Left cardiac atrium (tissue), 4 donors: ENCODE results near the gene PP2D1. TPM values are rescaled to one million over a fixed set of nuclear protein-coding genes. Genes with fewer than 3 reads are reported as not detected.
"Not testable (repeated sequence)": the region's sequence is repeated elsewhere in the genome, so short reads cannot be mapped to it uniquely, and the experiment has no call there.

Experiments
- ATAC-seq, 2 donors: fragments of 200-7000 bp; cut with Tn5 transposase; one replicate each; pipeline ENCODE4 v1.9.1; 2020; ENCODE audit warnings: mild to moderate bottlenecking in 2 of 2, moderate library complexity in 2 of 2
- DNase-seq: peaks from one replicate; pipeline ENCODE4 v3.0.0-alpha.2; 2020
- intact Hi-C, 2 donors: fragments of 100-400 bp; cut with DNase I; formaldehyde crosslinking; loops; one replicate each; pipeline versions ENCODE4 v1.14.1 to v1.15.1; 2022 to 2023
- long read RNA-seq: library from polyadenylated mRNA; unstranded; transcript quantifications from one replicate; pipeline ENCODE4 v2.0.0, GENCODE V29; 2021
- total RNA-seq, 2 donors: library from RNA; stranded (reverse); fragmentation: NEBNext Ultra II Directional; extraction: Animal tissue kit (Norgen Biotek cat#: 25700); gene quantifications; one replicate each; pipeline ENCODE4 v1.2.1, GENCODE V29; 2021
- donor health status: DM: no; HTN: yes; CAD: no.
- donor health status: DM: no; HTN: yes; CAD: no; lungs with severe emphysema.
- donor health status: DM: yes; HTN: yes; CAD: no.
- donor health status: Dilated cardiomyopathy.

PP2D1 gene
- not detected for total RNA-seq
- long read RNA-seq = 0 reads

DNA sequence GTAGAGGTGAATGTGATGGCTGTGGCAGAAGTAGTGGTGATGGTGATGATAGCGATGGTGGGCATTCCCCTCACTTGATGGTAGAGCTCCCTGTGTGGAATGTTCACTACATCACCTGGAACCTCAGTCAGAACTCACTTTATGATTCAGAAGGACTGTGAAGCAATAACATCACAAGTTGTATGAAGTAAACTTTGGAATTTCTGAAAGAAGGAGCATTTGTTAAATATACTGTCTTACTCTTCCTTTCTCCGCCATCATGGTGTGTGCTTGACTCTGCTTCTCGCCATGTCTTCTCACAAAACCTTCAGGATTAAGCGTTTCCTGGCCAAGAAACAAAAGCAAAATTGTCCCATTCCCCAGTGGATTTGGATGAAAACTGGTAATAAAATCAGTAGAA lies at the start of gene PP2D1:
Gene PP2D1, minus strand, starts transcription at position 101 of the 400 bp plus-strand sequence. CDS start 192 bp downstream, outside the sequence.
- no peak for DNase-seq
- intact Hi-C loops = no loop called here
- no peak for ATAC-seq

GRCh38 chr3:20060974-20061685 lies 49.1 kb upstream of the PP2D1 start:
- no peak for DNase-seq
- intact Hi-C loops = no loop called here
- ATAC-seq = peak; percentile 31 to 44

DNA sequence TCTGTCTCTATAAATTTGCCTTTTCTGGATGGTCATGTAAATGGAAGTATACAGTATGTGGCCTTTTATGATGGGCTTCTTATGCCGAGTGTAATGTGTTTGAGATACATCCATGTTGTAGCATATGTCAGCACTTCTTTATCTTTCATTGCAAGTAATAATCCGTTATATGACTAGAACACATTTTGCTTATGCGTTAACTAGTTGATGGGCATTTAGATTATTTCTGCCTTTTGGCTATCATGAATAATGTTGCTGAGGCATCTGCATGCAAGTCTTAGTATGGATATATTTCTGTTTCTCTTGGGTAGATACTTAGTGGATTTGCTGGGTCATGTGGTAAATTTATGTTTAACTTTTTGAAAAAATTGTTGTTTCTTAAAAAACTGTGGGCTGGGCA lies 47.9 kb upstream of the PP2D1 start:
- ATAC-seq (no peak), DNase-seq (no peak)
- intact Hi-C loops = no loop called here

- DNase-seq (no peak), ATAC-seq (peak; percentile 32 to 43)
- intact Hi-C loops = no loop called here
These were observed 45.6 kb upstream of the PP2D1 start for GRCh38 chr3:20057612-20058180.

DNA sequence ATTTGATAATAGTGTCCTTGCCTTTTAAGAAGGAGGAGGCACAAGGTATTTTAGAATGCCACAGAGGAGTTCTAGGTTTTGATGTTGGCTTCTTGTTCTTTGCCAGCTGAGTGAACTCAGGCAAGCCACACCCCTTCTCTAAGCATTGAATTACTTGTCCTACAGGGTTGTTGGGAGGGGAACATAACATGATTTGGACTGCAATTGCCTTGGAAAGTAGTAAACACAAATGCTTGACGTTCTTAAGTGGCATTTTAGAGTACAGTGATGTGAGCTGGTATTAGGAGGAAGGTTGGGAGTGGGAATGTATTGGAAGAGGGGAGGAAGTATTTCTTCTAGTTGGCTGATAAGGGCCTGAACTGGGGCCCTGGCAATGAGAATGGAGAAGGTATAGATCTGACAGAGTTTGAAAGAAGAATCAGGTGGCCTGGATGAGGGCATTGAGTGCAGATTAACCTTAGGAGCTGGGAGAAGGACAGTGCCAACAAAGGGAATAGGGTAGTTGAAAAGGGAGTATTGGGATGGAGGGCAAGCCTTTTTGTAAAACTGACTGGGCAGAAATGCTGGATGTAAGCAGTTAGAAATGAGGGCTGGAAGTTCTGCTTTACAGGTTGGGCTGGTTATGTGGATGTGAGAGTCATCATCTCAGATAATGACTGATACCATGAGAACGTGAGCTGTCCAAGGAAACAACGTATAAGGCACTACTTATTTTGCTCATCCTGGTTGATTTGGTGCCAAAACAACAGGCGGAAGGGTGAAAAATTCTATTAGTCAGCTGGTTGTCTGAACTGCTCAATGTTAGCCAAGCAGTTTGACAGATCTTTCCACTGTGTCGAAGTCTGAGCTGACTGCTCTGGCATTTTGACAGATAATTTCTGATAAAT lies 44.9 kb upstream of the PP2D1 start:
- ATAC-seq = peak; percentile 62 to 78
- intact Hi-C loops = no loop called here
- DNase-seq = no peak

- intact Hi-C loops = no loop called here
- DNase-seq (no peak), ATAC-seq (no peak)
These were observed 43.8 kb upstream of the PP2D1 start for GRCh38 chr3:20055842-20056241.

DNA sequence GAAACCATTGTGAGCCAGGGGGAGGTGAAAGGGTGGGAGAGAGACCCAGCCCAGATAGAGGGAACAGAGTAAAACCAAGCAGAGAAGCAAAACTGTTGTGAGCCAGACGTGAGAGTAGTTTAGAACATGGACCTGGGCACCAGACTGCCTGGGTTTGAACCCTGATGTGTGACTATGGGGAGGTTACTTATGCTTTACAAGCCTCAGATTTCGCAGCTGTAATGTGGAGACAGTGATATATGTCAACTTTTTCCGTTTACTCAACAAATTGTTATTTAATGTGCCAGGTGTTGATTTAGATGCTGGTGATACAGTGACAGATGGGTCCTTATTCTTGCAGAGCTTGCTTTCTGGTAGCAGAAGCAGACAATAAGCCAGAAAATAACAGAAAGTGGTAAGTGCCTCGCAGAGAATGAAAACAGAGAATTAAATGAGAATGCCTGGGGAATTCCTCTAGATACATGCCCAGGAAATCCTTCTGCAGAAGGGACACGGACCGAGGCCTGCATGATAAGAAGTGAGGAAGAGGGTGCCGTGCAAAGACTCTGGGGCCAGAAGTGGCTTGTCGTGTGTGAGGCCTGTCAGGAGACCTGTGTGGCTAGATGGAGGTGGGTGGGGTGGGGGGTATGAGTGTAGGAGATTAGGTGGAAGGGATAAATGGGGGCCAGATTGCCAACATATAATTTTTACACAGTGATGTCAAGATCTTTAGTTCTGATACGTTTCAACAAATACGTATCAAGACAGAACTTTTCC lies 43.1 kb upstream of the PP2D1 start:
- peak in 1 of 2 donors; percentile 3 for ATAC-seq
- intact Hi-C loops = no loop called here
- DNase-seq = no peak

DNA sequence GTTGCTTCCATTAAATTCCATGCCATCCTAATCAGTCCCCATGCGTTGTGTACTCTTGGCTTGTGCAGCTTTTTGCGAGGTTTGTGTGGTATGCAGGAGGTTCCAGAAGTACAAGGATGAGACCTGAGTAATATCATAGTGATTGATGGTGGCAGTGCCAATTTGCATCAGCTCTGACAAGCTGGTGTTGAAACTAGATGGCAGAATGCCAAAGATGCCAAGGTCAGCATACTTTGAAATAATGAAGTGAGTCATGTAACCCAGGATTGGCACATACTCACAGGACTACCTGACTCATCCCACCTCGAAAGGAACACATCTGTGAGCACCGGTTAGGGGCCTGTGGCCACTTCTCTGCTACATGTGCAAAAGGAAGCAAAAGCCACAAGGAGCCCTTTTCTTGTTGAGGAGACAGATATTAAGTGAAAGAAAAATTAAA lies 42.5 kb upstream of the PP2D1 start:
- intact Hi-C loops = no loop called here
- ATAC-seq (peak; percentile 75 to 87), DNase-seq (peak; percentile 43)

DNA sequence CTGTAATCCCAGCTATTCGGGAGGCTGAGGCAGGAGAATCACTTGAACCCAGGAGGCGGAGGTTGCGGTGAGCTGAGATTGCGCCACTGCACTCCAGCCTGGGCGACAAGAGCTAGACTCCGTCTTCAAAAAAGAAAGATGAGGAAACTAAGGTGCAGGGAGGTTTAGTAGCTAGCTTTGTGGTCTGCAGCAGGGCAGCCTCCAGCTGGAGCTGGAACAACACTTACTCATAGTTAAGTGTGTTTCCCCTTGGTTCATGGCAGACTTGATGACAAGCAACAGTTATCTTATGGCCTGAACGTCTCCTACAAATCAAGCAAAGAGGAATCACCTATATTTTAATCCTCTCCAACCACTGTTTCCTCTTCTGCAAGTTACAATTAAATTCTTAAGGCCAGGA lies 40.8 kb upstream of the PP2D1 start:
- intact Hi-C loops = no loop called here
- ATAC-seq (no peak), DNase-seq (no peak)

- no peak for ATAC-seq
- intact Hi-C loops = no loop called here
These were observed 39.2 kb upstream of the PP2D1 start for GRCh38 chr3:20051123-20051806.

GRCh38 chr3:20047976-20048883 lies 36.2 kb upstream of the PP2D1 start:
- no peak for ATAC-seq
- intact Hi-C loops = no loop called here
- DNase-seq = no peak

More at GRCh38 chr3:20051123-20051806, 39.2 kb upstream of the PP2D1 start:
- no peak for DNase-seq

- ATAC-seq (no peak), DNase-seq (no peak)
- intact Hi-C loops = no loop called here
These were observed 35.3 kb upstream of the PP2D1 start for GRCh38 chr3:20047341-20047779.

GRCh38 chr3:20046556-20046955 lies 34.5 kb upstream of the PP2D1 start:
- intact Hi-C loops = no loop called here
- ATAC-seq (no peak), DNase-seq (no peak)

DNA sequence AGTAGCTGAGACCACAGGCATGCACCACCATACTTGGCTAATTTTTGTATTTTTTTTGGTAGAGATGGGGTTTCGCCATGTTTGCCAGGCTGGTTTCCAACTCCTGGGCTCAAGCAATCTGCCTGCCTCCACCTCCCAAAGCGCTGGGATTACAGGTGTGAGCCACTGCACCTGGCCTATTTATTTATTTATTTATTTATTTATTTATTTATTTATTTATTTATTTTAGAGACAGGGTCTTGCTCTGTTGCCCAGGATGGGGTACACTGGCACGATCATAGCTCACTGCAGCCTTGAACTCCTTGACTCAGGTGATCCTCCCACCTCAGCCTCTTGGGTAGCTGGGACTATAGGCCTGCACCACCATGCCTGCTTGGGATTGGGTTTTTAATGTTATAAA lies 33.1 kb upstream of the PP2D1 start:
- DNase-seq, ATAC-seq, intact Hi-C loops: not testable (repeated sequence)

GRCh38 chr3:20043825-20044224 lies 31.8 kb upstream of the PP2D1 start:
- no peak for ATAC-seq
- intact Hi-C loops = loop anchor here in 1 of 2 donors (5.0 kb wide), 1 partner anchor 38 kb away; no protein-coding TSS in a partner anchor
- DNase-seq = no peak

- ATAC-seq = peak; percentile 2 to 26
- DNase-seq = peak; percentile 93
- intact Hi-C loops = loop anchor here in 1 of 2 donors (5.0 kb wide), 1 partner anchor 39 kb away; no protein-coding TSS in a partner anchor
These were observed 31.3 kb upstream of the PP2D1 start for GRCh38 chr3:20043396-20043795.

DNA sequence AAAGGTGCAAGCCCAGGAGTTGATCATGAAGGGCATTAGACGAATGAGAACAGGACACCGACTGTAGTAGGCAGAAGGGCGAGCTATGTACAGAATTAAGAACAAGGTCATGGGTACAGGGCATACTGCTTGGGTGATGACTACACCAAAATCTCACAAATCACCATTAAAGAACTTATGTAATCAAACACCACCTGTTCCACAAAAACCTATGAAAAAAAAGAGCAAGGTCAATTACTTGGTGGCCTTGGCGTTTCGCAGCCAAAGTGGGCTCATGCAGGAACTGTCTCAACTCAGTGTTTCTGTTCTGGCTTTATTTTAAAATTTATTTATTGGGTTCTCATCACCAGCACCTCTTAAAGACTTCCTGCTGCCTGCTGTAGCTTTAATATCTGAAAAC lies 30.3 kb upstream of the PP2D1 start:
- ATAC-seq (no peak), DNase-seq (no peak)
- intact Hi-C loops = loop anchor here in 1 of 2 donors (5.0 kb wide), 1 partner anchor 40 kb away; no protein-coding TSS in a partner anchor
